HG03045 (cell line): ENCODE measurements around the gene NDRG3.

ENCODE experiments used
- ATAC-seq: cut with Tn5 transposase; IDR thresholded peaks from one replicate; pipeline ENCODE4 v1.9.1; 2021; ENCODE audit warnings: mild to moderate bottlenecking, moderate library complexity; ENCODE audit not compliant: unreplicated experiment

The NDRG3 gene

DNA sequence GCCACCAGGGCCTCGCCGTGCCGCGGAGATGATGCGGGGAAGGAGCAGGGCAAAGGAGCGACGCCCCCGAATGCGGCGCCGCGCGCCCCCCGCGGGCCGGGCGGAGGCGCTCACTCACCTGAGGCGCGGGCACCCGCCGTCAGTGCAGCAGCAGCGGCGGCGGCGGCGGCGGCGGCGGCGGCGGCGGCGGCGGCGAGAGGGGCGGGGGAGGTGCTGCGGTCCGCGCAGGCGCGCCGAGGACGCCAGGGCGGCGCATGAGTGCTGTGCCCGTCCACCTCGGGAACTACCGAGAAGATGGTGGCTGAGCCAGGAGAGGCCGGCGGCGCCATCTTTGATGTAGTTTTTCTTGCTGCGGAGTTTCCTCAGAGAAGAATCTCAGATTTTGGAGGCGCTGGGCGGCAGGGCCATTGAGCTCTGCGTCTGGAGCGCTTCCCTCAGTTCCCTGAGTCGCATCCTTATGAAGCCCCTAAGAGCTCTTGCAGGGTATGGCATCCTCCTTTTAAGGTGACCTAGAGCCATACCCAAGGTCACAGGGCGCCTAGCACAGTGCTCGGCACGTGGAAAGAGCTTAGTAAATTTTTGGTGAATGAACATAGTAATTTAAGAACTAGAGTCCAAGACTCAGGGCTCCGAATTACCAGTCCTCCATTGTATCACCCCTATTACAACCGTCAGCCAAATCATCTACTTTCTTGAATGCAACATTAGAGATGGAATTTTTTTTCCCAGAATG is at the start of gene NDRG3:
NDRG3 (minus strand) TSS at position 164 of the 733 bp plus-strand sequence. CDS start 24,355 bp downstream, outside the sequence.
- ATAC-seq = peak; percentile 91

DNA sequence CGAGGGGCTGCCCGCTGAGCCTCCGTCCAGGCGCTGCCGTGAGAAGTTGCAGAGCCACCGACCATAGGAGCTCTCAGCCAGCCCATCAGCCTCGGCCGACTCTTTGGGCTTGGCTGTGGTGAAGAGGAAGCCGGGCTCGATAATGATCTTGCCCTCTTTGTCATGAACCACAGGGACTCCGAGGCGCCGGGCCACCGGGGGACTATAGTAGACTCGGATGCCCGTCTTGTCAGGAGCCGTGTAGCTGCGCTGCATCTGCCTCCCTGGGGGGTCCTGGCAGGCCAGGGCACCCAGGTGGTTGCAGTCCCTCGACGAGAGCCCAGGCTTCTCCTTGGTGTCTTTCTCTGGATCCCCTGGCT is 48.2 kb upstream of the NDRG3 start:
- ATAC-seq = no peak

DNA sequence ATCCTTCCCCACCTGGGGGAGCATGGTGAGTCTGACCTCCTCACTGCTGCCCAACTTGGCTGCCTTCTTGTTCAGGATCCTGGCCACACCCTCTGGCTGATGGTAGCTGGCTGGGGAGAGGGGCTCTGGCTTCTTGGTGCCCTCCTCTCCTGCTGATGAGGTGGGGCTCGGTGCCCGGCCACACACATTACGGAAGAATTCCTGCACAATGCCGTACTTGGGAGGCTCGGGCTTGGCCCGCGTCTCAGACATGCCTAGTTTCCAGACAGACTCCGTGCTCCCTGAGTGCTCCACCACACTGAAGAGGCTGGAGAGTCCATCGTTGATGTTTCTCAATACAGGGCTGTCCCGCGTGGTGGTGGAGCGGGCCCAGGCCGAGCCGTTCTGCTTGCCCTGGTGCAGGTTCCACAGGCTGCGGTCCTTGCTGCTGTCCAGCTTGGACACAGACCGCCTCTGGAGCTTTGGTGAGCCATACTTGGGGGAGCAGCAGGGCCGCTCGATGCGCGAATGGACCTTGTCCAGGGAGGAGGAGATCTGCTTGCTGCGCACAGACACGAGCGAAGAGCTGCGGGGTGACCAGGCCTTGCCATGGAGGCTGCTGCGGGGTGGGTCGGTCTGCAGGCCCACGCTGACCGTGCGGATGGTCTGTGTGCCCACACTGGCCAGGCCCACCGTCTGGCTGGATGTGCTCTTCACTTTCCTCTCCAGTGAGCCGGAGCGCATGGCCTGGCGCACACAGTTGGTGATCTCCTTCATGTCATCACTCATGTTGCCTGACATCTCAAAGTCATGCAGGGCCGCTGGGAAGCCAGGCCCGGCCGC is 47.6 kb upstream of the NDRG3 start:
- ATAC-seq = no peak

DNA sequence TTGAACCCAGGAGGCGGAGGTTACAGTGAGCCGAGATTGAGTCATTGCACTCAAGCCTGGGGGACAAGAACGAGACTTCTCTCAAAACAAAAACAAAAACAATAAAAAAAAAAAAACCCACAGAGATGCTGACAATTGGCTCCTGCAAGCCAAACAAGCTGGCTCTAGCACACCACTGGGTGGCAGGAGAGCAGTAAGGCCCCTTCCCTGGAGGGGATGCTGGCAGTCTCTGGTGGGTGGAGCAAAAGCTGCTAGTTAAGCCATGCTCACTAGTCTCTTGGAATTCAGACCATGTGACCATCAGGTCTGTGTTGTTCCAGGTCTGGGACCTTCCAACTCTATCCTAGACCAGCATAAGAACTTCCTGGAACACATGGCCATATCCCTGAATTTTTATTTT is 46.5 kb upstream of the NDRG3 start:
- no peak for ATAC-seq

DNA sequence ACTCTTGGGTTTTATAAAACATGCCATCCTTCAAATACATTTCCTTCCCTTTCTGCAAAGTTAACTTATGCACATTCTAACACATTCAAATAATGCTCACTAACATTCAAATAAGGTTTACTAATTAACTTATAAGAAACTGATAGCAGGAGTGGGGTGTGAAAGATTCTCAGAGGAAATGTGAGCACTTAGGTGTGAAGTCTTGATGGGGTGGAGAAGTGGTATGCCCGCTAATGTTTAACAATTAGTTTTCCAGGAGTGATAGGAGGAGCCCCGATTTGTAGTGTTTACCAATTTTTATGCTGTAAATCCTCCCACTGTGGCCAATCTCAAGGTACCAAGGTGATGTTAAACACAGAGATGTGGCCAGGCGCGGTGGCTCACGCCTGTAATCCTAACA is 46.0 kb upstream of the NDRG3 start:
- no peak for ATAC-seq

DNA sequence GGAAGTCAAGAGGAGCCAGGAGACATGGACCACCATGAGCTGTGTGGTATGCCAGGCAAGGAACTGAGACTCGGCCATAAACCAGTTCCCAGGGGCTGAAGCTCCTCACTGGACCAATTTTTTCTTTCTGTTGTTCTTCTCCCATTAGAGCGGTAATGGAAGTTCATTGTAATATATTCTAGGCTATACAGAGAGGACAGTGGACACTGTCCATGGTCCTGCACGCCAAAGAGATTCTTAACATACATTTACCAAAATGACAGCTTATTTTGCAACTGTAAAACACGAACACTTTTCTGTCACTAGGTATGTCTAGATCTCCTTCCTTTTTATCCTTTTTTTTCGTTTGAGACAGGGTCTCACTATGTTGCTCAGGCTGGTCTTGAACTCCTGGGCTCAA is 40.8 kb upstream of the NDRG3 start:
- no peak for ATAC-seq

DNA sequence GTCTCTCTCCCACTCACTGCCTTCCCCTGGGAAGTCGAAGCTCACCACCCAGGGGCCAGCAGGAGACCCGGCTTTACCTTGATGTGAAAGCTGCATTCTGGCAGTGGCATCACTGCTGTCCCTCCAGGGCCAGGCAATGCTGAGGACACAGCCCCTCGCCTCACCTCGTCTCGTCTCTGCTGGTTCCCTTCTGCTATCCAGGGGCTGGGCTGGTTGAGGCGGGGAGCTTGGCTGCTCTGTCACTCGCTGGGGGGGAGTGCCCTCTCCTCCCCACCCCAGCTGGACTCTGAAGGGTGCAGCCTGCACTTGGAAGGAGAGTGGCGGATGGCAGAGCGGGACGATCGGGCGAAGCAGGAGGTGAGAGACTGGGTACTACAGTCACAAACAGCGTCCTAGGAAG is 40.4 kb upstream of the NDRG3 start:
- ATAC-seq = no peak

DNA sequence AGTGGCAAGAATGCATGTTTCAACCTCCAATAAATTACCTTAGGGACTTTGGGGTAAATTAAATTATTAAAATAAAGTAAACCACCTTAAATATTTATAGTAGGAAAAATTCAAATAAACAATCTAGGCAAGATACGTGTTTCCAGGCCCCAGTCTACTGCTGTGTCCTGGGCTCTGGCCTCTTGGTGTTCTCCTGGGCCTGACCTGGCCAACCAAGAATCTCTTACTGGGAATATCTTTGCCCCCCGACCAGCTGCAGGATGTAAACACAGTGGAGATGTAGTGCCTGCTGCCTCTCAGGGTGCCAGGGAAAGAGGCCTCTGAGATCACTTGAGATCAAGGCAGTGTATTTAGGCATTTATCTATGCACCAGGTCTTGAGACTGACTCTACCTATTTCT is 39.4 kb upstream of the NDRG3 start:
- no peak for ATAC-seq

DNA sequence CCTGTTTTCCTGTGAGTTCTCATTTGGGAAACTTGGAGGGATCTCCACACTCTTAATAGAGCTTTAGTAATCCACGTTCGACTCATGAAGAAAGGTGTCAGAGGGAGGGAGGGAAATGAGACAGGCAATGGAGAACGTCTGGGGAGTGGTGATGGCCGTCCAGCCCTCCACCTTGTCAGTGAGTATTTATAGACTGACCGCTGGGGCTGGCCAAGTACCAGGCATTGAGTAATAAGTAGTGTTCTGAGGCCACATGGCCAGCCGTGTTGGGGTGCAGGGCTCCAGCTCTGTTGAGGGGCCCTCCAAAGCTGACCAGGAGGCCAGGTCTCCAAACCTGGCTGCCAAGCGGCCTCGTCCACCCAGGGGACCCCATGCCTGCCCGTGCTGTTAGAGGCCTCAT is 39.0 kb upstream of the NDRG3 start:
- no peak for ATAC-seq

DNA sequence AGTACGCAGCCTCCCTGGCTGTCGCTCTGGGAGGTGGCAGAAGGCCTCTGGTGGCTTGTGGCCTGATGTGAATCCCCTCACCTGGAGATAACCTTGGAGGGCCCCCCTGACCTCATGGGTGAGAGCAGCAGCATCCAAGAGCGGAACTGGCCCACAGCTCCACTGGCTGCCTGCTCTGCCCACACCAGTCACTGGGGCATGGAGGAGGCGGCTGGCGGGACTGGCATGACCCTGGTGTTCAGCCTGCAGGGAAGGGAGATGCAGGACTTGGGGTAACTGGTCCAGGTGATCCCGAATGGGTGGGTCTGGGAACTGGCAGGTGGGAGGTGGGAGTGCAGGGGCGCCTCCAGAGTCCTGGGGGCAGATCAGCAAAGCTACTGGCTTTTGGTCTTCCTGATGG is 38.2 kb upstream of the NDRG3 start:
- no peak for ATAC-seq

DNA sequence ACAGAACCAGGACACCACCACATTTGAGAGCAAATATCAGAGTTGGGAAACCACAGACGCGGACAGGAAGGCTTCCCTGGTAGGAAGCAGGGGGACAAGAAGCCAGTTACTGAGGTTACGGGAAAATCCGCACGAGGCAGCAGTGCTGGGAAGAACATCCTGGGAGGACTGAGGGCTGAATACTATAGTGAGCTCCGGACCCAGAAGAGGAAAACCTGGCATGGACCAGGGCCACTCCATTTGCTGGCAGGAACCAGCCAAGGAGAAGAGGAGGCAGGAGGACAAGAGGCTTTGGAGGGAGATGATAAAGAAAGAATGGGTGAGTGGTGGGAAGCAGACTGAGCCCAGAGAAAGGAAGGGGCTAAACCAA is 33.8 kb upstream of the NDRG3 start:
- ATAC-seq = no peak

DNA sequence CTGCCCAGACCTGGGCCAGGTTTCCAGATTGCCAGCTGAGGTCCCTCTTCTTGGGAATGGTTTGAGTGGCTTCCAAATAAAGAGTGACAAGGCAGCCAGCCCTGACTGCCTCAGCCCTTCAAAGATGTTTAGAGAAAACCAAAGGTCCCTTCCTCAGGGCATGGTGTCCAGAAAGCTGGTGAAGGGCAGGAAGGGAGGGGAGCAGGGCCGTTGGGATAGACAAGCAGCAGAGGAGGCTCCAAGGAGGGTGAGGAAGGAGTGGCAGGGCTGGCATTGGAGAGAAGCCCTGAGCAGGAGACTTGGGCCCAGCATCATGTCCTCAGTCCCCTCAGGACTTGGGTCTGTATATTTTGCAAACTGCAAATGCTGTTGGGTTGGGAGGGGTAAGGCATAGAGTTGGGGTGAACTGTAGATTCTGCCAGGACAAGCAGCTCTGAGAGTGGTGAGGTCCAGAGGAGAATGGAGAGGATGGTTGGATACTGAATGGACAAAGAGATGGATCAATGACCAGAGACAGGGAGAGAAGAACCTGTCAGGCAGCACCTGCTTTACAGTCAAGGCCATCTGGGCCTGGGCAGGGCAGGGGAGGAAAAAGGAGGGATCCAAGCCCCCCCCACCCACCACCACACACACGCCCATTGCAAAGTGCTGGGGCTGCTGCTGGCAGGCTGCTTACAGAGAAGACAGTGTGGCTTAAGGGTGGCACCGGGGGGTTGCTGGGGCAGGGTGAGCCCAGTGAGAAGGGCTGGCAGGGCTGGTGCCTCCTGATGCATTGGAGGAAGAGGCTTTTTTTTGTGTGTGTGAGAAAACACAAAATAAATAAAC is 33.2 kb upstream of the NDRG3 start:
- no peak for ATAC-seq

DNA sequence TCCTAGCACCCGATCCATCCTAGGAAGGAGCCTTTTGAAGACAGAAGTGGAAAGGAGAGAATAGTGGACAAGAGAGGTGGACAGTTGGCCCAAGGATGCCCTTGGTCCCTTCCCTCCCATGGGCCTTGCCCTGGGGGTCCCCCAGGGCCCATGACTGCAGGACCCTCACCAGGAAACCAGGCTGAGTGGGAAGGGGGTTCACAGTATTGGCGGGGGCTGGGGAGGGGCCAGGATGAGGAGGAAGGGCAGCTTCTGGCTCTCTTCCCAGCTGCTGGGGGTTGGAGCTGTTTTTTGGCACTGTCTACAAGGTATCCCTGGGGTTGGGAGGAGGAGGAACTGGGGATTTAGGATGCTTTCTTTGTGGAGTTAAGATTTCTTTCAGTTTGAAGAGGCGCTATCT is 31.7 kb upstream of the NDRG3 start:
- ATAC-seq = no peak

DNA sequence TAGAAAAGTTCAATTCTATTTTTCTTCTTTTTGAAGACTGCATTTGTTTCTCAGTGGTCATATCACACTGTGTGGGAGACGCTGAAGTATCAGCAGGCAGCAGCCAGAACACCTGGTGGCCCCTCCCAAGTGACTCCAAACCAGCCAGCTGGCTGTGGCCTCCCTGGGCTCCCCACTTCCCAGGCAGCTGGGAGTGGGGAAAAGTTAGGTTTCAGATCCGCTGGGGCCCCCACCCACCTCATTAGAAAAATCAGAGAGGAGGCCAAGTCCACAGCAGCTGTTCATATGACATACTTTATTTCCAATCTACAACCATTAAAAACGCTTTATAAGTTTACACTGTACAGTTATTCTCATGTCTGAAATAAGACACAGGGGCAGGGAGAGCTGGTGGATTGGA is 31.3 kb upstream of the NDRG3 start:
- no peak for ATAC-seq

DNA sequence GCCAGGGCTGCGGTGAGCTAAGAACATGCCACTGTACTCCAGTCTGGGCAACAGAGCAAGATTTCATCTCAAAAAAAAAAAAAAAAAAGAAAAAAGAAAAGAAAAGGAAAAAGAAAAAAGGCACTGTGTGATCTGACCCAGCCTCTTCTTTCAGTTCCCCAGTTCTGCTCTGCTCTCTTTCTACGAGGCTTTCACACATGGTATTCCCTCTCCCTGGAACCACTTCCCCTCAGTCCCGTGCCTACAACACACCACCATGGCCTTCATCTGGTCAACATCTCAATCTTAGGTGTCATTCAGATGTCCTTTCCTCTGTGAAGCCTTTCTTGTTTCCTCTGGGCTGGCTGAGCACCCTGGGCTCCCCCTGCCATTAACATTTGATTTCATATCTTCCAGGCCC is 29.9 kb upstream of the NDRG3 start:
- ATAC-seq = no peak

DNA sequence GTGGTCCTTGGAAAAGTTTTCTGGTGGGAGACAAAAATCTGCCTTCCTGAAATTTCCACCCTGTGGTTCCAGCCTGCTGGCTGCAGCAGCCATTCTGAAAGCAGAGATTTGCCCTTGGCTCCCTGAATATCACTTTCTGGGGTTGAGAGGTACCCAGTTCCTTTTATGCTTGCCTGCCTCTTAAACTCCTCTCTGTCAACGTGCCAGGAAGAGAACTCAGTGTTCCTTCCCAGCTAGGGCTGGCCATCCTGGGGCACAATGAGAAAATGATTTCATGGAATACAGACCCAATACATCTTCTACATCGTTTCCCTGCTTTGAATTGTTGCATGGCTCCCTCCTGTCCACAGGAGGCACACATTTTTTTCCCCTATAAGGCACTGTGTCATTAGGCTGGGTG is 29.3 kb upstream of the NDRG3 start:
- ATAC-seq = no peak

DNA sequence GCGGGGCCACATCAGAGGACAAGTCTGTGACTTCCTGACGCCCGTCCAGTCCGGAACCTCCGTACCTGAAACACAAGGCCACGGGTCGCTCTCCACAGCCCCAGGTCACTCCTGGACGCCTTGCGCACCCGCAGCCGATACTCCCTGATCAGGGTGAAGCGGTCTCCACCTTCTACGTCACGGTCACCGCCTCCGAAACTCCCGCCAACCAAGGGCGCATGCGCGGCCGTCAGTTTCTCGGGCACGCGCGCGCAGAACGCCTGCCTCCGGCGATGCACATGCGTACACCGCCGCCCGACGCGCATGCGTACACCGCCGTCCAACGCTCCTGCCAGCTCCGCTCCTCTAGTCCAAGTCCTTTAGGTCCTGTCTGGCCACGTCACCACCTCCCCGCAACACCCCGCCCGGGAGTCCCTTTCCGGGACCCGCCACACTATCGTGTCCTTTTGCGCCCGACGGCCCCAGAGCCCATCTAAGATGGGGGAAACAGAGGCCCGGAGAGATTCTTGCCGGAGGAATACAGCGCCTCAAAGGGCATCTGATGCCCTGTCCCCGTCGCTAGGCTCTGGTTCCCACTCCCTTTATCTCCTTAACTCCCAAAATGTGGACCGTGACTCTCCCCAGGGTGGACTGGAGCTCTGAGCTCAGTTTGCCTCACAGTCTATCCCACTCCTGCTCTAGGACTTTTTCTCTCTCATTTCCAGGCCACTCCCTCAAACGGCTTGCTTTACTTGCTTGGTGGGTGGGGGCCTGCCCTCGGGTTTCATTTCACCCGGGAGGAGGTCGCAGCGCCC is 27.9 kb upstream of the NDRG3 start, which contains the start of gene DSN1:
DSN1 (minus strand) TSS at position 167 of the 794 bp plus-strand sequence. CDS start 2,305 bp downstream, outside the sequence.
- ATAC-seq = peak; percentile 86

DNA sequence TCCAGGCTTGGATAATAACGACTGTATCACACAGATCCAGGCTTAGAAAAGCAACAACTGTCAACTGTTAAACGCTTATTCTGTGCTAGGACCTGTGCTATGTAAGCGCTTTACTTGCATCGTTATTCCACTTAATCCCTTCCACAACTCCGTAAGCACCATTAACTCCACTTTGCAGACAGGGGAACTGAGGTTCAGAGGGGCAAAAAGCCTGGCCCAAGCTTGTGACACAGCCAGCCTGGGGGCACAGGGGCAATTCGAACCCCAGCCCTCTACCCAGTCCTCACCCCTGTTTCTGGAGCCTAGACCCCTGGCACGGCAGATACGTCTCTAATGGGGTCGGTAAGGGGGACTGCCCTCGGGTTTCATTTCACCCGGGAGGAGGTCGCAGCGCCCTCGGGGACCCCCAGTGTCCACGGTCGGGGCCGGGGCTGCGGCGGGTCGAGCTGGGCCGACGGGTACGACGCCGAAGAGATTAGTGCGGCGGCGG is 27.3 kb upstream of the NDRG3 start:
- no peak for ATAC-seq

DNA sequence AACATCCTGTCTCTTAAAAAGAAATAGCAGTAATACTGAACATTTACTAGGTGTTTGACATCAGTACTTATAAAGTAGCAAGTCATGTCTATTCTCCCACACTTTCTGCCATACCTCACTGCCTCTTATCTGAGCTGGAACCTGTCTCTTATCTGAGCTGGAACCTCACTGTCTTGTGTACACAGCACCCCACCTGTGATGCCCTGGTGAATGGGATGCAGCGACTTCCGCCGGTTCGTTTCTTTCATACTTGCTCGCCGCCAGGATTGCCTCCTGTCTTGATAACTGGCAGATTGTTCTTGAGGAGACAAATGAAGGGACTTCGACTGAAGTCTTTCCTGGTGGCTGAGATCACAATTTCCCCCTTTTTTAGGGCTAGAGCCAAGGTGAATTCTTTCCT is 24.8 kb upstream of the NDRG3 start:
- ATAC-seq = no peak

DNA sequence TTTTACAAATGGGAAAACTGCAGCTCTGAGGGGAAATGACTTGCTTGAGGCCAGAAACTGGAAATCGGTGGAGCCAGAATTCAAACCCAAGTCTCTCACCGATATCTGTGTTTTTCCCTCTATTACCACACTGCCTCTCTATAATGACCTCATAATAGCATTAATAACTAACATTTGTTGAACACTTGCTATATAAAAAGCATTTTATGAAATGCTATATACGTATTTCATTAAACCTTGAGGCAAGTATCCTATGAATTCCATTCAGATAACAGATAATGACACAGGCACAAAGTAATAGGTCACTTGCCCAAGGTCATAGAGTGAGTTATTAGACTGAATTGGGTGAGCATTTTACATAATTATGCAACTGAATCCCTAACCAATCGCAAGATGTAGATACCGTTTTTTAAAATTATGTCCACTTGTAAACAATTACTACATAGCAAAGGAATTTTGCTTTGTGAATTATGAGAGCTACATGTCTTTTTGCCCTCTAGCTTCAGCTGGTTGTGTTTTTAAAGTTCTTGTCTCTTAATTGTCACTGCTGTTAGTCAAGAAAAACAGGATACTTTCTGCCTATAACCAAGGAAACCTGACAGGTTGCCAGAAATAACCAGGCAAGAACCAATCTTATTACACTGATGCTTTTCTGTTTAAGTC is 23.0 kb upstream of the NDRG3 start:
- ATAC-seq = no peak
